ENCODE data around the gene GMEB1.
A peak's percentile ranks its signal among the peaks of the same experiment; 100 is the strongest.
"Not testable (repeated sequence)": the region's sequence is repeated elsewhere in the genome, so short reads cannot be mapped to it uniquely, and the experiment has no call there.

The GMEB1 gene

DNA sequence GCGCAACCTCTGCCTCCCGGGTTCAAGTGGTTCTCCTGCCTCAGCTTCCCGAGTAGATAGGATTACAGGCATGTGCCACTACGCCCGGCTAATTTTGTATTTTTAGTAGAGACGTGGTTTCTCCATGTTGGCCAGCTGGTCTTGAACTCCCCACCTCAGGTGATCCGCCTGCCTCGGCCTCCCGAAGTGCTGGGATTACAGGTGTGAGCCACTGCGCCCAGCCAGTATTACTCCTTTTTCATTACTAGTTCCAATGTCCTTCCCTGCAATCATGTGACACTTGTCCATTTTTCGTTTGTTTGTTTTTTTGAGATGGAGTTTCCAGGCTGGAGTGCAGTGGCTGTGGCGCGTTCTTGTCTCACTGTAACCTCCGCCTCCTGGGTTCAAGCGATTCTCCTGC is 4.4 kb downstream of the GMEB1 start:
- DNase-seq, result not testable (repeated sequence)

DNA sequence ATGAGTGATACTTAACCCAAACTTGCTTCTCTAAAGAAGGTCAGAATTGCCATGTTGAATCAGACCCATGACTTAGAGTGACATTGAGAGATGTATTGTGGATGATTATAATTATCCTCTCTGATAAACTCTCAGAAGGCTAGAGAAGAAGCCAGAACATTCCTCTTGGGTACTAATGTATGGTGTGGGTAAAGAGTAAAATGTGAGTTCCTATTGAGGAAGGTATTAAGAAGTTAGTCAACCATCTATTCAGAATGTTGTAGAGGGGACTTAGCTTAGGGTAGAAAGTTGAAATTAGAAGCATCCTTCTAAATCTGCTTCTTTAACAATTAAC is 7.3 kb downstream of the GMEB1 start:
- DNase-seq, result no peak

DNA sequence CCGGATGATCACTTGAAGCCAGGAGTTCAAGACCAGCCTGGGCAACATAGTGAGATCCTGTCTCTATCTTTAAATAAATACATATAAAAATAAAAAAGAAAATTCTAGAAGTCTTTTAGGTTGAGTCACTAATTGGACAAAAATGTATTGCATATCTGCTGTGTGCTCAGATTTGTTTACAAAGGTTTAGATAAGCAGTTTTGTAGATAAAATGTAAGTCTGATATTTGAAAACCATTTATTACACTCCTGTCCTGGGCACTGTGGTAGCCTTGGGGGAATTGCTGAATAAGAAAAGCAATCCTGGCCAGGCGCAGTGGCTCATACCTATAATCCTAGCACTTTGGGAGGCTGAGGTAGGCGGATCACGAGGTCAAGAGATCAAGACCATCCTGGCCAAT is 11.6 kb downstream of the GMEB1 start:
- DNase-seq, result no peak

DNA sequence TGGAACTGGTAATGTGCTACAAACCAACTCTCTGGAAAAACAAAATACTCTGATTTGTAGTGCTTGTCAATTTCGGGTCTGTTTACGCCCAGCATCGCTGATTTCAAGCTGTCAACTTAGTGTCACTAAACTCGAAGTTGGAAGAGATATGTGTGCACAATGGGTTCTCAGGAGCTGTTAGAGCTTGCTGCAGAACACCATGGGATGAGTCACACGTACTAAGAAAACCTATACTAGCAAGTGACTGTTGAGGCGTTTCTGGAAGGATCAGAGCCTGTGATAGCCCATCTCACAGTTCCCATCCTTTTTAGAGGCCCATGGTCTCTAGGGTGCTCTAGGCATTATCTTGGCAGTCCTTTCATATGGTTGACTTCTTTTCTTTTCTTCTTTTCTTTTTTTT is 14.3 kb downstream of the GMEB1 start:
- no peak for DNase-seq

DNA sequence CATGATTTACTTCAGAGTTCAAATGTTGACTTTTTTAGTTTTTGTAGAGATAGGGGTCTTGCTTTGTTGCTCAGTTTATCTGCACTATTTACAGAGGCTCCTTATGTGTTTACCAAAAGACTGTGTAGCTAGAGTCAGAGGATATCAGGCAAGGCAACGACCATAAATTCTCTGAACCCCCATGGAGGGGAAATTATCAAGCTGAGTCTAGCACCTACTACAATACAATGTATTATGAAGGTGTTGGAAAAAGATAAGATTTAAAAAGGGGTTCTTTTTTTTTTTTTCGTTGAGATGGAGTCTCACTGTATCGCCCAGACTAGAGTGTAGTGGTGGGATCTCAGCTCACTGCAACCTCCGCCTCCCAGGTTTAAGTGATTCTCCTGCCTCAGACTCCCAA is 16.4 kb downstream of the GMEB1 start:
- DNase-seq, result no peak

DNA sequence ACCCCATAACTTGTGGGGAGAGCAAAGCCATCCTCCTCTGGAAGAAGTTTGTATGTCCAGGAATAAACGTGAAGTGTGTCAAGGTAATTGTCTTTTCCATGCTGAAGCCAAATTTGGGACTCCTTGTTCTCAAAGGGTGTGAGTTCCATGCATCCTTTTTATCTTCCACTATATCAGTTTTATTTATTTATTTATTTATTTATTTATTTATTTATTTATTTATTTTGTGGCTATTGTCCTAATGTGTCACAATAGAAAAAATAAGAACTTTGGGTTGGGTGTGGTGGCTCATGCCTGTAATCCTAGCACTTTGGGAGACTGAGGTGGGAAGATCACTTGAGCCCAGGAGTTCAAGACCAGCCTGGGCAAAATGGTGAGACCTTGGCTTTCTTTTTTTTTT is 23.0 kb downstream of the GMEB1 start:
- DNase-seq, result not testable (repeated sequence)

DNA sequence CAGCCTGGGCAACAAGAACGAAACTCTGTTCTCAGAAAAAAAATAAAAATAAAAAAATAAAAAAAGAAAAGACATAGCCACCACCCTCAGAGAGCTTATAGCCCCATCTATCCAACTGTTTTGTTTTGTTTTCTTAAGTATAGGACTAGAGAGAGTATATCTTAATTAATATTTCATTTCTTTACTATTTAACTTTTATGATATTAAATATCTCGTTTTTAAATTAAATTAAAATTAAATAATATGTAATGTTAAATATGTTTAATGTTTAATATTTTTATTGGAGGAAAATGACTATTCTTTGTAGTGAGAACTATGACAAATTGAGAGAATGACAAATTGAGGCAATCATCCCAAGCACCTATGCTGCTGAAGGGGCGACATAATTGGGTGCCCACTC is 35.0 kb downstream of the GMEB1 start:
- DNase-seq, result no peak

DNA sequence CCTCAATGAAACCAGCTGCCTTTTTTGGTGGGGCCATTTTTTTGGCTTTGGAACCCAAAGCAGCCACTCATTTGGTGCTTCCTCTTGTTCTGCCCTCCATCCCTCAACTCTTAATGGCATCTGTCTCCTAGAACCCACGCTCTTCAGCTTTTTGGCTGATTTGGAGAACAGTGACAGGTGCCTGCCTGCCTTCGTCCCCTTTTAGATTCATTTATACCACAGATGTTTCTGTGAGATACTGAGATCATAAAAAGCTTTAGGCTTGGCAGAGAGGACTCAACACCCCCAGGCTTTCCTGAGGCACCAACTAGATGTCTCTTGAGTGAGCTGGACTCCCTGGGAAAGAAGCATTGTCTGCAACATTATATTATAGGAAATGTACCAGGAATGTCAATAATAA is 47.8 kb downstream of the GMEB1 start:
- DNase-seq, result no peak

DNA sequence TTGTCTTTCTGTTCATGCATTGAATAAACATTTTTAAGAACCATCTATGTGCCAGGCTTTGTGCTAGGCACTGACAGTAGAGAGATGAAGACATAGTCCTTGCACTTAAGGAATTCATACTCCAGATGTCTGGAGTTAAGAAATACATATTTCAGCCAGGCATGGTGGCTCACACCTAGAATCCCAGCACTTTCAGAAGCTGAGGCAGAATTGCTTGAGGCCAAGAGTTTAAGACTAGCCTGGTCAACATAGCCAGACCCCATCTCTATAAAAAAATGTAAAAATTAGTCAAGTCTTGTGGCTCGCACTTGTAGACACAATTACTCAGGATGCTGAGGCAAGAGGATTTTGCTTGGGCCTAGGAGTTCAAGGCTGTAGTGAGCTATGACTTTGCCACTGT is 49.6 kb downstream of the GMEB1 start:
- DNase-seq, result no peak

DNA sequence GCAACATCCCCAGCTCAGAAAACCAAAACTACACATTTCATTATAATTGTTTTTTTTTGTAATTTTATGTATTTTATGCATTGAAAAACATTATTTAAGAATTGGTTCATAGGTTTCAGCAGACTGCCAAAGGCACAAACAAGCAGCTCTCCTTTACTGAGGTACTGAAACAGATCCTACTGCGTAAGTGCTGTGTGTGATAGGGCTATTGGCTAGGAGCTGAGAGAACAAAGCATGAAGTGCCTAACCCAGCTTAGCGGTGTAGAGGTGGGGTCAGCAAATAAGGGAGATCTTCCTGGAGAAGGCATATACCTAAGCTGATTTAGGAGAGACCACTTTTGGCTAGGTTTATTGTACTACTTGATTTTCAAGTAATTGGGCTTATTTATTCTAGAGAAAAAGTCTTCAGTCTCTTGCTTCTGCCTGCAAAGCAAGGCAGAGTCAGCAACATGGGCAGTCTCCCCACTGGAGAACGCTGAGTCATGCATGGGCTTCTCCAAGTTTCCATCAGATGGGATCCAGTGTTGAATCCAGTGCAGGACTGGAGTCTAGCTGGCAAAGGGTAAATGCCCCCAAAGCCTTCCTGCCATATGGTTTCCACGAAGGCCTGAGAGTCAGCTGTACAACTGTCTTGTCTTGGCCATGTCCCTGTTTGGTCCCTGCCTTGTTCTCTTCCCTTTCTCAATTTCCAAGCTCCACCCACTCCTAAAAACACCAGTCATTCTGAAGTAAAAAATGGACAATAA is 50.2 kb downstream of the GMEB1 start:
- DNase-seq, result no peak

DNA sequence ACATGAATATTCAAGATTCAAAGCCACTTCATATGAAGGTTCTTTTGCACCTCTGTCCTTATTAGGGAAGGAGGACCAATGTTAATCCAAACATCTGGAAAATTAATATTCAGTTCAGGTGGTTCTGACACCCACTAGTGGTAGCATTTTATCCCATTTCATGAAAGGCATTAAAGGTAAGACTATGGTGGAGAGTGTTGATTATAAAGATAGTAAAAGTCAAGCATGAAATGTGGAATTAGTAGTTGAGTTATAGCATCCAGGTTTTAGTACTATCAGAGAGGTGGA is 50.7 kb downstream of the GMEB1 start:
- DNase-seq, result no peak

DNA sequence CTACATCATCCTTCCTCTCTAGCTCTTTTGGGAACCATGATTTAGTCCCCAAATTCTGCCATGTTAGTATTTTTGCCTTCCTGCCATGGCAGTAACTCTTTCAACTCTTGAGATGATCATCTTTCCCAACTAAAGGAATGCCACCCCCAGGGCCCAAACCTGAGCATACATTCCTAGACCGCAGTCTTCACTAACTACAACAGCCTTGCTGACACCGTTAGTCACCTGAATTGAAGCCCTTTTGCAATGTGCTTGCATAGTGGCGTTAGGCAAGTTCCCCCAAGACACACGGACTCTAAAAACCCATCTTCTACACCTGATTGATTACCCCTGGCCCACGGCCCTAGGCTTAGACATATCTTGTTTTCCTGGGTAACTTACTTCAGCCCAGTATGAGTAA is 51.8 kb downstream of the GMEB1 start:
- no peak for DNase-seq

DNA sequence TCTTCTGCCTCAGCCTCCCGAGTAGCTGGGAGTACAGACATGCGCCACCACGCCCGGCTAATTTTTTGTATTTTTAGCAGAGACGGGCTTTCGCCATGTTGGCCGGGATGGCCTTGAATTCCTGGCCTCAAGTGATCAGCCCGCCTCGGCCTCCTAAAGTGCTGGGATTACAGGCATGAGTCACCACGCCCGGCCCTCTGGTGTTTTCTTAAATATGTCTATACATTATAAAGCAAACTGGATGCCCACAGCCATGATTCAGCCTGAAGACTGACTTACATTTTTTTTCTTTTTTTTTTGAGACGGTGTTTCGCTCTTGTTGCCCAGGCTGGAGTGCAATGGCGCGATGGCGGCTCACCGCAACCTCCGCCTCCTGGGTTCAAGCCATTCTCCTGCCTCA is 53.3 kb downstream of the GMEB1 start:
- not testable (repeated sequence) for DNase-seq

DNA sequence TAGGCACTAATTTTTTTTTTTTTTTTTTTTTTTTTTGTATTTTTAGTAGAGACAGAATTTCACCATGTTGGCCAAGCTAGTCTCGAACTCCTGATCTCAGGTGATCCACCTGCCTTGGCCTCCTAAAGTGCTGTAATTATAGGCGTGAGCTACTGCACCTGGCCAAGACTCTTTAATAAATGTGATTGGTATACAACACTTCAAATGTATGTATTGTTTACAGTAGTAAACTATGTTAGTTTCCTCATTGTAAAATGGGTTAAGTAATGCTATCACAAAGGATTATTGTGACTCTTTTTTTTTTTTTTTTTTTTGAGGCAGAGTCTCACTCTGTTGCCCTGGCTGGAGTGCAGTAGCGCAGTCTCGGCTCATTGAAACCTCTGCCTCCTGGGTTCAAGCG is 56.8 kb downstream of the GMEB1 start:
- not testable (repeated sequence) for DNase-seq

DNA sequence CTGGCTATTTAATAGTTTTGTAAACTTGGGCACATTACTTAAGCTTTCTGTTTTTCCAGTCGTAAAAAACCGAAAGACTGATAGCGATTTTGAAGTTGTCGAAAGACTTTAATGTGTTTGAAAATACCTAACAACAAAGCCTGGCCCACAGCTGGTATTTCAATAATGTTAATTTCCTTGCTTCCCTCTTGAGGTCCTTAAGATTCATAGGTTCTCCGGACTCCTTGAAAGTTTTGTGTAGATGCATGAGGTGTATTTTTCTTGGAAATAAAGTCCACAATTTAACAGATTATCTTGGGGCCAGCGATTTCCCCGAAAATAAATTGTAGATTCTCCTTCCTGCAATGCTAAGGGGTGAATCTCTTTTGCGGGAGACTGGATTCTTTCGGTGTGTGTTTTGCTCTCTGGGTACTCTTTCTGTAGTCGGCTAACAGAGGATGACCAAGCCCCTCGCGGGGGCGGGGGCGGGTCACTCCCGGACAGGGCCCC is 67.4 kb downstream of the GMEB1 start:
- no peak for DNase-seq

DNA sequence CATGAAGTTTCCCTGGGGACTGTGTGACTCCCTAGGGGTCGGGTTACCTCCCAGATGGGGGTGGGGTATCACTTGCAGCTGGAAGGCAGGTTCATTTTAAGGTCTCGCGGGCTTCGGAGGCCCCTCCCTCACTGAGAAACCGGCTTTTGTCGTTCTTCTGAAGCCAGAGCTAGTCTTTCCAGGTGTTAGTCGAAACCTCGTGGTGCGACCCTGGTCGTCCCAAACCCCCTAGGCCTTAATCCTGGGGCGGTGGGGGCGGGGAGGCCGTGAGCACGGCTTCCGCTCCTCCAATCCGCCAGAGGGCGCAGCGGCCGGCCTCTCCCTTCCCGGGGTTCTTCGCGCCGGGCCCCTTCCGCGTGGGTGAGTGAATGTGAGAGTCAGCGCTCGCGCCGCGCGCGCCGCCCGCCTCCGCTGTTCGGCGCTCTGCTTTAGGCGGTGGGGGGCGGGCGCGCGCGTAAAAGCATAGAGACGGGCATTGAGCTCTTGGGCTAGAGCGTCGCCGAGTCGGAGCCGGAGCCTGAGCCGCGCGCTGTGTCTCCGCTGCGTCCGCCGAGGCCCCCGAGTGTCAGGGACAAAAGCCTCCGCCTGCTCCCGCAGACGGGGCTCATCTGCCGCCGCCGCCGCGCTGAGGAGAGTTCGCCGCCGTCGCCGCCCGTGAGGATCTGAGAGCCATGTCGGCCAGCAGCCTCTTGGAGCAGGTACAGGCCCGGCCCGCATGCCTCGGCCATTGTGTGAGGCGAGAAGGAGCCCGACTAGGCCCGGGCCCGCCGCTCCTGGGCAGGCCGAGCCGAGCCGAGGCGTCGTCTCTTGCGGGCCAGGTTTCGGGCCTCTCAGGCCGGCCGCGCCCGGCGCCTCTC is 68.1 kb downstream of the GMEB1 start, which contains the start of gene YTHDF2:
Gene YTHDF2 (plus strand): TSS at position 491 of the 857 bp plus-strand sequence. CDS start 181 bp downstream, at position 672.
- peak; percentile 95 to 98 (median 97) for DNase-seq

DNA sequence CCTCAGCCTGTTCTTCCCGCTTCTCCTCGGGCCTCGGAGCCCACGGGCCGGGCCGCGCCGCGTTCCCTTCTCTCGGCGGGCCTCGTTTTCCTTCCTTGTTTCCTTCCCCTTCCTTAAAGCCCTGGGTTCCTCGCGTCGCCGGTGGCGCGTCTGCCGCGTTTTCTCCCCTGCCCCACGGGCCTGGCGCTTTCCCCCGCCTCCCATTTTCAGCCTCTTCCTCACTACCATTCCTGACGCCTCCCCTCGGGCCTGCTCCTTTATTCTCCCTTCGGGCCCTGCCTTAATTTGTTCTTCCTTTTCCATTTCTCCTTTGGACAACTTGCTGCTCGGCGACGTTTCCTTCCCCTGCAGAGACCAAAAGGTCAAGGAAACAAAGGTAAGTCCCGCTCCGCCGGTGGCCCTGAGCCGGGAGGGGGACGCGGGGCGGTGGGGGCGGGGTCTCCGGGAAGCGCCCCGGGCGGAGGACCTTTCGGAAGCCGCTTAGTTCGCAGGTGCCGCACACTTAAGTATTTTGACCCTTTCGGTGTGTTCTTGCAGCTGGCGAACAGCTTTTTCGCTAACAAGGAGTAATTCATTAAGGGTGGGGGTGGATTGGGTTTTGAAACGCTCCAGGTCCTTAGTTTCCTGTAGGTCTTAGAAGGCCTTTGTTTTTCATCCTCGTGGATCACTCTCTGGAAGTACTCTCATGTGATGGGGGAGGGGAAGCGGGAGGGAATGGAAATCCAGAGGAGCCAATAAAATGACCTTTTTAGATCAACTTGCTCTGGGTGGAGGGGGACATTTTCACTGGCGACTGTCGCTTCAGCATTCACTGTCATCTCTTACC is 68.9 kb downstream of the GMEB1 start:
- DNase-seq, result peak; percentile 9 to 43 (median 14)

DNA sequence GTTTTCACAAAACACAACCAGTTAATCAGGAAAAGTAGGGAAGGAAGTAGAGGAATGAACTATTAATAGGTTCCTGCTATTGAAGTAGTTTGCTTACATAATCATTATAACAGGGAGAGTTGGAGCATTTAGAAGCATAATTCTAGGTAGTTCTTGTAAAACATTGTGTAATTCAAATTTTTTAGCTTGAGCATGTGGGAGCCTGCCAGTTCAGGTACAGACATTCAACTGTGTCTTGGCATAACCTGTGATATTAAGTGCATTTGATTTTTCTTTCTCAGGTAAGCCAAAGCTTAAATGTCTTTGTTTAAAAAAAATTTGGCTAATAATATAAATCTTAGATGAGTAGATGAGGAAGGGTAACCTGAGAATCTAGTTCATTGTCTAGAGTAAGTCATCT is 71.5 kb downstream of the GMEB1 start:
- no peak for DNase-seq

DNA sequence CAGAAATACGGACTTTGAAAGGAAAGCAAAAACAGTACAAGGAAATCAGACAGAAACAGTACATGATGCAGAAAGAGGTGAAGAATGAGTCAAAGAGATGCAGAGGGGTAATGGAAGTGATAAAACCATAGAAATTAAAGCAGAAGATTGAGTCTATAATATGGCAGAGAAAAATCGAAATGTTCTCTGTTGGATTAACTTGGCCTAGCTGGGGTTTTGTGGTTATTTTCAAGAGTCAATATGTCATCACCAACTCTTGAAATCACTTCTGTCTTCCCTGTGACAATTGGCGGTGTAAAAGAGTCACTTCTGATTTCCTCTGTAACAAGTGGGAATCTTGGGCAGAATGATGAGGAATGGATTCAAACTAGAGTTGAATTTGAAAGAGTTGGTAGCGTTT is 75.6 kb downstream of the GMEB1 start:
- DNase-seq, result no peak

DNA sequence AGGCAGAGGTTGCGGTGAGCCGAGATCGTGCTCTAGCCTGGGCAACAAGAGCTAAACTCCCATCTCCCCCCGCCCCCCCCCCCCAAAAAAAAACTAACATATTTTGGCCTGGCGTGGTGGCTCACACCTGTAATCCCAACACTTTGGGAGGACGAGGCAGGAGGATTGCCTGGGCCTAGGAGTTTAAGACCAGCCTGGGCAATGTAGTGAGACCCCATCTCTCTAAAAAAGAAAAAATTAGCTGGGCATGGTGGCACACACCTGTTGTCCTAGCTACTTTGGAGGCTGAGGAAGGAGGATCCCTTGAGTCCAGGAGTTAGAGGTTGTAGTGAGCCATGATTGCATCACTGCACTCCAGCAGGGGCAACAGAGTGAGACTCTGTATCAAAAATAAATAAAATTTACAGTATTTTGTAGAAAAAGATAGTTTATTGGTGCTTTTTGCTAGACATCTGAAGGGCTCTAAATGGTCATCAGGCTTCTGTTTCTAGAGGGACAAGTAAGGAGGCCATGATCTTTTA is 77.1 kb downstream of the GMEB1 start:
- no peak for DNase-seq

DNA sequence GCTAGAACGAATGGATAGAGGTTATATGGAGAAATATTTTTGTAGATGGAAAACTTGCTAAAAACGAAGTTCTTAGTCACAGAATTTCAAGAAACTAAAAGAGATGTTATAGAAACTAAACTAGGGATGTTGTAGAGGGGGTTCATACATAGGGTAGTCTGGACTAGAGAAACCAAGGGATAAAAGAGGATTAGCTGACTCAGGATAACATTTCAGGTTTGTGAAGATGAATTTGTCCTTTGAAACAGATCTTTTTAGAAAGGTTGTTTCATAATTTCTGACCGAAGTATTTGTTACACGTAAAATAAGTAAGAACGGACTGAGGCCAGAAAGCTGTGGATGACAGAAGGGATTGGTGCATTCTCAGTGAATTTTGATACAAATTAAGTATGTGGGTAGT is 81.7 kb downstream of the GMEB1 start:
- no peak for DNase-seq

DNA sequence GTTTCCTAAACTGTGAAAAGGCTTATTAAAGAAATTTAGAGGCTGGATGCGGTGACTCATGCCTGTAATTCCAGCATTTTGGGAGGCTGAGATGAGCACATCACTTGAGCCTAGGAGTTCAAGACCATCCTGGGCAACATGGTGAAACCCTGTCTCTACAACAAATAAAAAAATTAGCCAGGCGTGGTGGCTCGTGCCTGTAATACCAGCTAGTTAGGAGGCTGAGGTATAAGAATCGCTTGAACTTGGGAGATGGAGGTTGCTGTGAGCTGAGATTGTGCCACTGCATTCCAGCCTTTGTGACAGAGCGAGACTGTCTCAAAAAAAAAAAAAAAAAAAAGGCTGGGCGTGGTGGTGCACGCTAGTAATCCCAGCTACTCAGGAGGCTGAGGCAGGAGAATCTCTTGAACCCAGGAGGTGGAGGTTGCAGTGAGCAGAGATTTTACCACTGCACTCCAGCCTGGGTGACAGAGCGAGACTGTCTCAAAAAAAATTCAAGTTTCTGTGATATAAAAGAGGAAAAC is 82.2 kb downstream of the GMEB1 start:
- DNase-seq, result not testable (repeated sequence)
